Spleen (tissue), 7 donors: ENCODE results near the gene OSGIN1.

Experiments used
- POLR2A ChIP-seq, 3 donors: fragments of 450-650 bp; IDR thresholded peaks; one replicate each; pipeline ENCODE4 v1.5.1; 2017; ENCODE audit warnings: antibody characterized with exemption in 3 of 3, mild to moderate bottlenecking in 1 of 3
- POLR2AphosphoS5 ChIP-seq, 3 donors: sonication (generic); formaldehyde crosslinking; IDR thresholded peaks; one replicate each; pipeline ENCODE4 v1.5.1; 2017; ENCODE audit warnings: antibody characterized with exemption in 3 of 3
- TF ChIP-seq, protein P1 (sequence below), 11 experiments: fragments of 200-600 bp in 7 of 11; fragments of 450-650 bp in 4 of 11; sonication (generic) in 4 of 11; IDR thresholded peaks in 8 of 11; conservative IDR thresholded peaks in 3 of 11; 1 replicate in 7 of 11; 2 replicates in 4 of 11; pipeline versions ENCODE4 v1.4.0 to v1.8.0; 2016 to 2021; ENCODE audit warnings: antibody characterized with exemption in 11 of 11, inconsistent platforms in 4 of 11, mild to moderate bottlenecking in 1 of 11
- donor health status: DM: no; HTN: no; CAD: no; lungs with moderate emphysema.
- donor health status: DM: no; HTN: no; CAD: no.
- donor health status: DM: no; HTN: no; CAD: no.

DNA sequence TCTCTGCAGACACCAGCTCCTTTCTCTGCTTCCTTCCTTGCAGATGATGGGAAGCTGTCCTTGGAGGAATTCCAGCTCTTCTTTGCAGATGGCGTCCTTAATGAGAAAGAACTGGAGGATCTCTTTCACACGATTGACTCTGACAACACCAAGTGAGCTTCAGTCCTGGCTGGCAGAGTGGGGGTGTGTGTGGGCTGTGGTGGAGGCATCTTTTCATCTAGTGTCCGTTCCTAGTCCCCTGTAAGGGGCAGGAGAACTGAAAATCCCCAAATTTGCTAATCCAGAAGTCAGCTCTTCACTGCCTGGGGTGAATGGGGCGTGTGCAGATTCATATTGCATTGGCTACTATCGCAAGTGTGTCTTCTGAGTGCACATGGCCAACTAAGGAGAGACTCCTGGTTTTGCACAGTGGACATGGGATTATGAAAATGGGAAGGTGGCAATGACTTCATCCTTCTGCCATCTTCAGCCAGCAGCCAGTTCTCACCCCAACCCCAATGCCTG is 25.4 kb downstream of the OSGIN1 start:
- TF ChIP-seq, protein P1, sequence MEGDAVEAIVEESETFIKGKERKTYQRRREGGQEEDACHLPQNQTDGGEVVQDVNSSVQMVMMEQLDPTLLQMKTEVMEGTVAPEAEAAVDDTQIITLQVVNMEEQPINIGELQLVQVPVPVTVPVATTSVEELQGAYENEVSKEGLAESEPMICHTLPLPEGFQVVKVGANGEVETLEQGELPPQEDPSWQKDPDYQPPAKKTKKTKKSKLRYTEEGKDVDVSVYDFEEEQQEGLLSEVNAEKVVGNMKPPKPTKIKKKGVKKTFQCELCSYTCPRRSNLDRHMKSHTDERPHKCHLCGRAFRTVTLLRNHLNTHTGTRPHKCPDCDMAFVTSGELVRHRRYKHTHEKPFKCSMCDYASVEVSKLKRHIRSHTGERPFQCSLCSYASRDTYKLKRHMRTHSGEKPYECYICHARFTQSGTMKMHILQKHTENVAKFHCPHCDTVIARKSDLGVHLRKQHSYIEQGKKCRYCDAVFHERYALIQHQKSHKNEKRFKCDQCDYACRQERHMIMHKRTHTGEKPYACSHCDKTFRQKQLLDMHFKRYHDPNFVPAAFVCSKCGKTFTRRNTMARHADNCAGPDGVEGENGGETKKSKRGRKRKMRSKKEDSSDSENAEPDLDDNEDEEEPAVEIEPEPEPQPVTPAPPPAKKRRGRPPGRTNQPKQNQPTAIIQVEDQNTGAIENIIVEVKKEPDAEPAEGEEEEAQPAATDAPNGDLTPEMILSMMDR (IDR thresholded peaks at IDR 0.05 in 8 of 11, conservative IDR thresholded peaks at IDR 0.05 in 3 of 11): no peak
- TF ChIP-seq POLR2A (IDR thresholded peaks at IDR 0.05): no peak
- no peak for TF ChIP-seq POLR2AphosphoS5 (IDR thresholded peaks at IDR 0.05)
